H1 (cell line): ENCODE data around the gene FAR1. TPM values are rescaled to one million over a fixed set of nuclear protein-coding genes. Genes with fewer than 3 reads are reported as not detected.

Experiments used
- CTCF ChIA-PET: fragments of 300-600 bp; sonication (Branson Sonifier 250); formaldehyde crosslinking; loops from one replicate; lab custom pipeline; 2021; ENCODE audit not compliant: partially characterized antibody; lab: Charles Lee
- POLR2A ChIA-PET: fragments of 300-600 bp; sonication (Branson Sonifier 250); formaldehyde crosslinking; loops from one replicate; lab custom pipeline; 2021; ENCODE audit warnings: inconsistent platforms; ENCODE audit not compliant: partially characterized antibody; lab: Charles Lee
- DNase-seq, 2 experiments: peaks; one replicate each; pipeline versions ENCODE4 v3.0.0 to v3.0.0-alpha.2; 2010 to 2022; ENCODE audit warnings: low spot score in 2 of 2, low read depth in 1 of 2, mixed read lengths in 1 of 2
- FAIRE-seq: peaks from 2 replicates; lab custom pipeline; 2011; peaks lifted over from hg19 to GRCh38; lab: Jason Lieb, UNC
- H2AFZ ChIP-seq: 2 replicates; pipeline ENCODE4 v1.8.1; 2012; ENCODE audit warnings: low read length, inconsistent platforms
- H2AK5ac ChIP-seq: 2 replicates; pipeline ENCODE4 v1.6.1; 2013; ENCODE audit warnings: low read depth, low read length
- H2BK120ac ChIP-seq: replicated peaks from 2 replicates; pipeline ENCODE3; 2013; ENCODE audit warnings: low read depth, low read length, inconsistent platforms
- H2BK12ac ChIP-seq: 2 replicates; pipeline ENCODE4 v1.6.1; 2013; ENCODE audit warnings: low read depth, low read length
- H2BK15ac ChIP-seq: 2 replicates; pipeline ENCODE4 v1.6.1; 2013; ENCODE audit warnings: low read length
- H2BK20ac ChIP-seq: 2 replicates; pipeline ENCODE4 v1.6.1; 2013; ENCODE audit warnings: low read length
- H2BK5ac ChIP-seq: 2 replicates; pipeline ENCODE4 v1.6.1; 2013; ENCODE audit warnings: low read depth, low read length
- H3K14ac ChIP-seq: 2 replicates; pipeline ENCODE4 v1.6.1; 2013; ENCODE audit warnings: inconsistent platforms; ENCODE audit not compliant: insufficient read length
- H3K18ac ChIP-seq: 2 replicates; pipeline ENCODE4 v1.6.1; 2013; ENCODE audit warnings: low read length; ENCODE audit errors: extremely low read depth
- H3K23ac ChIP-seq: 2 replicates; pipeline ENCODE4 v1.6.1; 2013; ENCODE audit warnings: inconsistent platforms; ENCODE audit not compliant: insufficient read length
- H3K23me2 ChIP-seq: 2 replicates; pipeline ENCODE4 v1.6.1; 2013; ENCODE audit warnings: low read depth, low read length
- H3K27ac ChIP-seq: 2 replicates; pipeline ENCODE4 v1.6.1; 2011; ENCODE audit warnings: low read depth, low read length, inconsistent platforms
- H3K27me3 ChIP-seq, 4 experiments: replicated peaks in 1 of 4; 1 replicate in 1 of 4; 2 replicates in 3 of 4; pipeline versions ENCODE4 v1.6.1 to v1.8.1; 2011 to 2013; ENCODE audit warnings: low read length in 3 of 4, mild to moderate bottlenecking in 3 of 4, inconsistent platforms in 2 of 4, mixed read lengths in 2 of 4, moderate library complexity in 1 of 4; ENCODE audit not compliant: control insufficient read depth in 3 of 4, insufficient read depth in 3 of 4; ENCODE audit errors: extremely low read depth in 1 of 4
- H3K36me3 ChIP-seq, 4 experiments: 2 replicates each; pipeline versions ENCODE4 v1.6.1 to v1.8.1; 2011 to 2013; ENCODE audit warnings: mild to moderate bottlenecking in 4 of 4, low read length in 3 of 4, moderate library complexity in 2 of 4, control low read depth in 1 of 4, inconsistent platforms in 1 of 4; ENCODE audit not compliant: insufficient read depth in 4 of 4, control insufficient read depth in 2 of 4
- H3K4ac ChIP-seq: replicated peaks from 2 replicates; pipeline ENCODE3; 2013; ENCODE audit warnings: low read length, low read depth, mixed read lengths, inconsistent platforms; ENCODE audit not compliant: insufficient read length
- H3K4me1 ChIP-seq, 4 experiments: replicated peaks in 1 of 4; 1 replicate in 1 of 4; 2 replicates in 3 of 4; pipeline versions ENCODE4 v1.6.1 to v1.8.1; 2011 to 2013; ENCODE audit warnings: low read length in 3 of 4, inconsistent platforms in 2 of 4, mixed read lengths in 1 of 4; ENCODE audit not compliant: insufficient read depth in 4 of 4, control insufficient read depth in 3 of 4
- H3K4me2 ChIP-seq, 2 experiments: 2 replicates each; pipeline versions ENCODE4 v1.6.1 to v1.8.1; 2011 to 2013; ENCODE audit warnings: low read depth in 2 of 2, low read length in 2 of 2, control low read depth in 1 of 2, inconsistent platforms in 1 of 2, mild to moderate bottlenecking in 1 of 2; ENCODE audit not compliant: insufficient read depth in 1 of 2
- H3K4me3 ChIP-seq, 4 experiments: fragments of 200-600, 300-600 bp in 1 of 4; sonication (generic), shearing (Covaris generic), sonication (Bioruptor Twin) in 1 of 4; 2 replicates each; pipeline versions ENCODE4 v1.5.1 to v1.8.1; 2011 to 2016; ENCODE audit warnings: low read length in 4 of 4, low read depth in 3 of 4, control low read depth in 2 of 4, inconsistent platforms in 2 of 4, mild to moderate bottlenecking in 2 of 4, mixed read lengths in 1 of 4, moderate library complexity in 1 of 4; ENCODE audit not compliant: insufficient read depth in 2 of 4; ENCODE audit errors: extremely low read depth in 1 of 4
- H3K56ac ChIP-seq: replicated peaks from 2 replicates; pipeline ENCODE3; 2013; ENCODE audit warnings: low read depth, mild to moderate bottlenecking, mixed read lengths, low read length, inconsistent platforms; ENCODE audit not compliant: insufficient read length
- H3K79me1 ChIP-seq: 2 replicates; pipeline ENCODE4 v1.6.1; 2013; ENCODE audit warnings: low read depth, low read length, control low read depth
- H3K79me2 ChIP-seq, 2 experiments: 2 replicates each; pipeline versions ENCODE4 v1.6.1 to v1.8.1; 2012 to 2013; ENCODE audit warnings: low read length in 2 of 2, mild to moderate bottlenecking in 2 of 2, inconsistent platforms in 1 of 2; ENCODE audit not compliant: insufficient read depth in 2 of 2, control insufficient read depth in 1 of 2
- H3K9ac ChIP-seq, 4 experiments: replicated peaks in 1 of 4; 1 replicate in 1 of 4; 2 replicates in 3 of 4; pipeline versions ENCODE4 v1.6.1 to v1.8.1; 2011 to 2013; ENCODE audit warnings: low read depth in 3 of 4, low read length in 3 of 4, control low read depth in 2 of 4, mild to moderate bottlenecking in 2 of 4, moderate library complexity in 2 of 4, inconsistent platforms in 1 of 4; ENCODE audit errors: extremely low read depth in 1 of 4
- H3K9me3 ChIP-seq, 2 experiments: 2 replicates each; pipeline versions ENCODE4 v1.6.1 to v1.8.1; 2012 to 2013; ENCODE audit warnings: mild to moderate bottlenecking in 2 of 2, moderate library complexity in 2 of 2, control low read depth in 1 of 2, inconsistent platforms in 1 of 2, low read depth in 1 of 2, low read length in 1 of 2, mixed read lengths in 1 of 2; ENCODE audit not compliant: insufficient read depth in 2 of 2
- H4K20me1 ChIP-seq, 2 experiments: replicated peaks in 1 of 2; 2 replicates each; pipeline versions ENCODE3 to v1.8.1; 2011 to 2013; ENCODE audit warnings: inconsistent platforms in 2 of 2, low read length in 2 of 2, mild to moderate bottlenecking in 1 of 2; ENCODE audit not compliant: insufficient read depth in 2 of 2, control insufficient read depth in 1 of 2
- H4K5ac ChIP-seq: 2 replicates; pipeline ENCODE4 v1.6.1; 2013; ENCODE audit warnings: low read length, low read depth, mixed read lengths, inconsistent platforms; ENCODE audit not compliant: insufficient read length
- H4K8ac ChIP-seq: 2 replicates; pipeline ENCODE4 v1.8.0; 2013; ENCODE audit warnings: mild to moderate bottlenecking, moderate library complexity, low read length, inconsistent platforms; ENCODE audit not compliant: insufficient read depth; ENCODE audit errors: extremely low read depth
- H4K91ac ChIP-seq: replicated peaks from 2 replicates; pipeline ENCODE3; 2013; ENCODE audit warnings: low read length, mixed read lengths, inconsistent platforms; ENCODE audit not compliant: insufficient read length
- CBX5 ChIP-seq: fragments of 300-800, 300-1000 bp; sonication (generic); IDR thresholded peaks from 2 replicates; pipeline ENCODE4 v1.7.1; 2016; ENCODE audit warnings: antibody characterized with exemption, low read length, low read depth
- CEBPB ChIP-seq: IDR thresholded peaks from 2 replicates; pipeline ENCODE4 v1.6.1; 2012; ENCODE audit warnings: low read depth, low read length
- CHD2 ChIP-seq: IDR thresholded peaks from 2 replicates; pipeline ENCODE4 v1.6.1; 2012; ENCODE audit warnings: low read length, improper control_type of control experiment
- HDAC2 ChIP-seq, 2 experiments: fragments of 300-600 bp in 1 of 2; sonication (generic) in 1 of 2; IDR thresholded peaks; 2 replicates each; pipeline ENCODE4 v1.6.1; 2011 to 2012; ENCODE audit warnings: low read depth in 2 of 2, low read length in 2 of 2, mild to moderate bottlenecking in 2 of 2, moderate library complexity in 2 of 2, borderline replicate concordance in 1 of 2, inconsistent platforms in 1 of 2
- HDAC6 ChIP-seq: IDR thresholded peaks from one replicate; pipeline ENCODE4 v1.7.1; 2012; ENCODE audit warnings: low read depth, mild to moderate bottlenecking, inconsistent platforms, low read length, moderate library complexity
- PHF8 ChIP-seq: fragments of 200-600 bp; sonication (generic); conservative IDR thresholded peaks from 2 replicates; pipeline ENCODE4 v1.7.1; 2012; ENCODE audit warnings: low read depth, mild to moderate bottlenecking, inconsistent platforms, low read length, moderate library complexity
- RFX5 ChIP-seq: IDR thresholded peaks from 2 replicates; pipeline ENCODE4 v1.6.1; 2011; ENCODE audit warnings: low read depth, low read length, improper control_type of control experiment, borderline replicate concordance
- RNF2 ChIP-seq: fragments of 200-900, 300-1000 bp; sonication (generic); IDR thresholded peaks from 2 replicates; pipeline ENCODE4 v1.7.1; 2016; ENCODE audit warnings: borderline replicate concordance, low read depth, mild to moderate bottlenecking, antibody characterized with exemption, low read length; ENCODE audit not compliant: poor library complexity, severe bottlenecking; ENCODE audit errors: missing control alignments
- SP2 ChIP-seq: IDR thresholded peaks from 2 replicates; pipeline ENCODE4 v1.6.1; 2012; ENCODE audit warnings: mild to moderate bottlenecking, low read length, inconsistent platforms
- TAF7 ChIP-seq: optimal IDR thresholded peaks from 2 replicates; pipeline ENCODE3; 2011; ENCODE audit warnings: low read depth, mild to moderate bottlenecking, inconsistent platforms, low read length, moderate library complexity, borderline replicate concordance
- TEAD4 ChIP-seq: IDR thresholded peaks from 2 replicates; pipeline ENCODE4 v1.6.1; 2012; ENCODE audit warnings: low read depth, low read length, inconsistent platforms, mixed read lengths
- YY1 ChIP-seq: IDR thresholded peaks from 2 replicates; pipeline ENCODE4 v1.6.1; 2011; ENCODE audit warnings: low read depth, mild to moderate bottlenecking, low read length
- ZNF274 ChIP-seq: IDR thresholded peaks from 2 replicates; pipeline ENCODE4 v1.7.0; 2012; ENCODE audit warnings: low read length, borderline replicate concordance; ENCODE audit errors: extremely low read depth
- WGBS, 2 experiments: shearing (Covaris generic) in 1 of 2; methylation state at CpG; one replicate each; pipeline versions ENCODE4 v1.1.6 to v1.1.7; 2013 to 2015; ENCODE audit warnings: low lambda C conversion rate in 2 of 2, mixed read lengths in 2 of 2, inconsistent platforms in 1 of 2, low coverage in 1 of 2, missing lambda C conversion rate in 1 of 2; ENCODE audit not compliant: insufficient replicate concordance in 2 of 2, insufficient coverage in 1 of 2, insufficient read length in 1 of 2; ENCODE audit errors: extremely low coverage in 1 of 2, missing lambda C conversion rate in 1 of 2; 5-methylcytosine and 5-hydroxymethylcytosine counted together
- polyA plus RNA-seq, 7 experiments: library from polyadenylated mRNA; depleted of rRNA in 3 of 7; stranded (reverse) in 5 of 7; unstranded in 2 of 7; fragments of >200 nt in 5 of 7; fragments of 200-250 nt in 2 of 7; gene quantifications; 1 replicate in 5 of 7; 2 replicates in 1 of 7; 4 replicates in 1 of 7; pipeline versions ENCODE4 v1.2.1 to v1.2.3, GENCODE V29; 2011 to 2013; ENCODE audit warnings: missing spikeins in 2 of 7, mixed read lengths in 2 of 7
- total RNA-seq: library from RNA; stranded (reverse); fragmentation: NEBNext Ultra II Directional; extraction: Animal tissue kit (Norgen Biotek cat#: 25700); gene quantifications from 2 replicates; pipeline ENCODE4 v1.2.1, GENCODE V29; 2021

FAR1 gene
- total and polyA plus RNA-seq, 2 of the 8 experiments (the other 6 are each of a cell fraction or from before 2014, with no cell fraction given) = 29.7 to 68.5 TPM

- Histone ChIP-seq H4K8ac (no peak overlapping the region), H2AFZ (no peak overlapping the region), H3K36me3 (no peaks in the 10 kb centered on the region), H3K79me2 (peaks cover 19 to 88% of the 10 kb centered on the region in 2 experiments), H3K27me3 (no peaks in the 10 kb centered on the region), H3K4me3 (no peak overlapping the region), H3K9ac (no peak overlapping the region), H3K4ac (no peak overlapping the region), H3K27ac (no peak overlapping the region), H2BK5ac (no peak overlapping the region), H3K18ac (no peak overlapping the region), H3K79me1 (0 out of 2 replicates have a peak, but pooled peaks cover 2% of the 10 kb centered on the region), H3K23ac (no peak overlapping the region), H3K56ac (no peak overlapping the region), H4K20me1 (peaks cover 7 to 11% of the 10 kb centered on the region in 2 experiments), H2AK5ac (no peak overlapping the region), H3K9me3 (no peaks in the 10 kb centered on the region), H4K91ac (no peak overlapping the region), H2BK20ac (no peak overlapping the region), H3K4me2 (no peak overlapping the region; a peak in 2 of 4 replicates), H3K4me1 (peaks cover 0 to 6% (median 1%) of the 10 kb centered on the region in 4 experiments; a peak in 4 of 7 replicates), H2BK15ac (no peak overlapping the region), H3K14ac (no peak overlapping the region), H4K5ac (no peak overlapping the region), H2BK12ac (no peak overlapping the region), H3K23me2 (peaks cover 9% of the 10 kb centered on the region), H2BK120ac (no peak overlapping the region)
- CTCF ChIA-PET = interaction anchor here (0.8 kb wide), 1 partner anchor 185 kb away, joined by 4 read pairs; no protein-coding TSS in a partner anchor
- FAIRE-seq = no peak
- POLR2A ChIA-PET = interaction anchor here (0.6 to 1.2 kb wide), 2 partner anchors 11 to 29 kb away, joined by 3 to 4 read pairs; no protein-coding TSS in a partner anchor
- 96% methylated on average over 1 of the region's 1 CpG; no CpG with 5 or more reads in 1 of the 2 experiments for WGBS, 2 experiments
- no peak for DNase-seq
- no peak for TF ChIP-seq CEBPB
- TF ChIP-seq PHF8 = no peak
- no peak for TF ChIP-seq RFX5
- TF ChIP-seq CBX5 = no peak
- no peak for TF ChIP-seq HDAC6
- TF ChIP-seq TAF7 = no peak
- no peak for TF ChIP-seq ZNF274
- no peak for TF ChIP-seq SP2
- no peak for TF ChIP-seq TEAD4
- no peak for TF ChIP-seq CHD2
- no peak for TF ChIP-seq RNF2
- no peak for TF ChIP-seq YY1
- TF ChIP-seq HDAC2 (IDR thresholded peaks at IDR 0.05; ENCODE audit: borderline replicate concordance in 1 of 2, low read depth in 2 of 2, low read length in 2 of 2) = no peak
These were observed 4.2 kb downstream of the FAR1 start for GRCh38 chr11:13672576-13673210.
